Pancreas (tissue), 10 donors: Measurements from ENCODE around the gene MACROD2. TPM values are rescaled to one million over a fixed set of nuclear protein-coding genes. Genes with fewer than 3 reads are reported as not detected.
A peak's percentile ranks its signal among the peaks of the same experiment; 100 is the strongest.

Experiments used
- ATAC-seq, 4 donors: fragments of 200-7000 bp; cut with Tn5 transposase; one replicate each; pipeline versions ENCODE4 v1.8.0 to v1.9.1; 2020; ENCODE audit warnings: mild to moderate bottlenecking in 4 of 4, moderate library complexity in 4 of 4
- DNase-seq, 6 donors: peaks; one replicate each; pipeline ENCODE4 v3.0.0-alpha.2; 2020
- FAIRE-seq: peaks from 2 replicates; lab custom pipeline; 2012; peaks lifted over from hg19 to GRCh38; lab: Jason Lieb, UNC
- H3K27ac ChIP-seq, 4 donors: fragments of 200-600 bp; sonication (generic); 1 replicate in 3 of 4; 2 replicates in 1 of 4; pipeline versions ENCODE4 v1.5.0 to v1.8.0; 2020
- H3K27me3 ChIP-seq, 4 donors: fragments of 200-600 bp; one replicate each; pipeline ENCODE4 v1.8.0; 2021
- H3K36me3 ChIP-seq, 3 donors: fragments of 200-600 bp; sonication (generic) in 1 of 3; one replicate each; pipeline versions ENCODE4 v1.5.0 to v1.8.0; 2020 to 2021
- H3K4me1 ChIP-seq, 3 donors: fragments of 200-600 bp; one replicate each; pipeline ENCODE4 v1.8.0; 2021
- H3K4me3 ChIP-seq, 4 donors: fragments of 200-600 bp; sonication (generic) in 2 of 4; one replicate each; pipeline versions ENCODE4 v1.5.0 to v1.8.0; 2020 to 2021
- H3K9me3 ChIP-seq, 4 donors: fragments of 200-600 bp; one replicate each; pipeline ENCODE4 v1.8.0; 2021
- WGBS, 2 donors: extraction: QIAGEN DNeasy Blood & Tissue Kit; methylation state at CpG; one replicate each; pipeline ENCODE4 v1.1.7; 2013; 5-methylcytosine and 5-hydroxymethylcytosine counted together
- intact Hi-C, 3 donors: fragments of 100-400 bp; cut with DNase I; formaldehyde crosslinking; loops; one replicate each; pipeline versions ENCODE4 v1.11.1 to v1.14.2; 2022
- polyA plus RNA-seq, 2 donors: library from polyadenylated mRNA; stranded (reverse); fragments of 200-250 nt; gene quantifications; one replicate each; pipeline ENCODE4 v1.2.3, GENCODE V29; 2013
- total RNA-seq, 6 donors: library from RNA; stranded (reverse); fragmentation: NEBNext Ultra II Directional in 4 of 6; extraction: Animal tissue kit (Norgen Biotek cat#: 25700) in 4 of 6; gene quantifications; one replicate each; pipeline versions ENCODE4 v1.2.1 to v1.2.4, GENCODE V29; 2021 to 2023
- TF ChIP-seq, protein P1 (sequence below), 4 donors: fragments of 200-600 bp; sonication (generic) in 3 of 4; IDR thresholded peaks; one replicate each; pipeline versions ENCODE4 v1.5.0 to v1.8.0; 2021; ENCODE audit warnings: antibody characterized with exemption in 4 of 4
- donor health status: healthy with polysubstance abuse.
- donor health status: DM: no; HTN: no; CAD: no; lungs with moderate emphysema.
- donor health status: DM: no; HTN: no; CAD: no.
- donor health status: control.
- donor health status: control.
- donor health status: Bipolar disorder and iron deficiency.
- donor health status: DM: yes; HTN: yes; CAD: no.
- donor health status: DM: no; HTN: no; CAD: no.
- donor health status: DM: no; HTN: no; CAD: no.
- donor health status: DM: yes; HTN: yes; CAD: no.

MACROD2 gene
- total and polyA plus RNA-seq, 8 donors: 1.7 to 4.9 (median 2.7) TPM

DNA sequence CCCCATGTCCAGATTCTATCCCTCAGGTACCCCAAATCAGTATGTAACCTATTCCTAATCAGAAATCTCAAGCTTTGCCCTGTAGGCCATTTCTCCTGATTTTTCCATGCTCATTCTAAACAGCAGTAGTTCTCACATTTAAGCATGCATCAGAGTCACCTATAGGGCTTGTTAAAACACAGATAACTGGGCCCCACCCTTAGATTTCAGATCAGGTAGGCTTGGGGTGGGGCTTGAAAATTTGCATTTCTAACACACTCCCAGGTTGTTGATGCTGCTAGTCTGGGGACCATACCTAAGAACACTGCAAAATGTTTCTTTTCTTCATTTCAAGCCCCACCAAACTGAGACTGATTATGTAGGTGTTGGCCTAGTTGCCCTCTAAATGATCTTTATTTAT is 963.3 kb downstream of the MACROD2 start:
- intact Hi-C loops: no loop called here
- ATAC-seq (no peak), FAIRE-seq (no peak)

DNA sequence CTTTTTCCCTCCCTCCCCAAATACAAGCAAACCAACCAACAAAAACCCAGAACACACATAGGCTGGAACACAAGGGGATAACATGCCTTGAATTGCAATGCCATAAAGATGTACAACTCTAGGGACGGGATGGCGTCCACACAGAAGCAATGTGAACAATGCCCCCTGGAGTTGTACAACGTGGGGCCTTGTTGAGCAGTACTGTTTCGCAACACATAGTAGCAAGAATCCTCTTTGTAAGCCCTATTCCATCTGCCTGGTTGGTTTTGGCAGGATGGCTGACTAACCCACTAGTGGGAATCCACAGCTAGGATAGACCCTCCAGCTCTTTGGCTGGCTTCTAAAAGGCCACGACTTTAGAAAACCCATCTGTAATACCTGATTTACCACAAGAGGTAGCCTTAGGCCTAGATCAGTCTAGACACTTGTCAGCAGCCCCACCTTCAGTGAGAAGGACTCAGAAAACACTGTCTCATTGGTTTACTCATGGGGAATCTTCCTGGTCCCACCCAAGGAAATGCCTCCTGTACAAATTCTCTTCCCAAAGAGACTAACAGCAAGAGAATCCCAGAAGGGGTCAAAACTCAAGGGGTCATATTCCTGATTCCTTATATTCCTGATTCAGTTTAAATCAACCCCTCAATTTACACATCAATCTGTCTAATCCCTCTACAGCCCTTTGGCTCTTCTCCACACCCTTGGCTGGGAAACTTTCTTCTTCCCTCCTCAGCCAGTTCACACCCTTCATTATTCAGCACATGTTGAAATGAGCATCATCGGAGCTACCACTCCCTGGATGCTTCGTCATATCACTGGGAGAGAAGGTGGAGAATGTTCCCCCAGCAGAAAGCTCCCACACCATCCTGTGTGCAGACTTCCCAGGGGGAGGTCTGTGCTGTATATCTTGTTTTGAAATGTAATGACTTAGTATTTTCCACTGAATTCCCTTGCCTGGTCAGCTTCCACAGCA is 964.5 kb downstream of the MACROD2 start:
- Histone ChIP-seq H3K4me1 (no peaks in the 10 kb centered on the region), H3K36me3 (no peaks in the 10 kb centered on the region), H3K4me3 (no peak overlapping the region), H3K9me3 (no peaks in the 10 kb centered on the region), H3K27ac (no peak overlapping the region), H3K27me3 (no peaks in the 10 kb centered on the region)
- intact Hi-C loops: no loop called here
- FAIRE-seq (no peak), ATAC-seq (peak in 1 of 4 donors; percentile 36), DNase-seq (no peak)
- WGBS, 2 donors: 92 to 95% methylated on average over 7 of the region's 7 CpGs
- TF ChIP-seq, protein P1, sequence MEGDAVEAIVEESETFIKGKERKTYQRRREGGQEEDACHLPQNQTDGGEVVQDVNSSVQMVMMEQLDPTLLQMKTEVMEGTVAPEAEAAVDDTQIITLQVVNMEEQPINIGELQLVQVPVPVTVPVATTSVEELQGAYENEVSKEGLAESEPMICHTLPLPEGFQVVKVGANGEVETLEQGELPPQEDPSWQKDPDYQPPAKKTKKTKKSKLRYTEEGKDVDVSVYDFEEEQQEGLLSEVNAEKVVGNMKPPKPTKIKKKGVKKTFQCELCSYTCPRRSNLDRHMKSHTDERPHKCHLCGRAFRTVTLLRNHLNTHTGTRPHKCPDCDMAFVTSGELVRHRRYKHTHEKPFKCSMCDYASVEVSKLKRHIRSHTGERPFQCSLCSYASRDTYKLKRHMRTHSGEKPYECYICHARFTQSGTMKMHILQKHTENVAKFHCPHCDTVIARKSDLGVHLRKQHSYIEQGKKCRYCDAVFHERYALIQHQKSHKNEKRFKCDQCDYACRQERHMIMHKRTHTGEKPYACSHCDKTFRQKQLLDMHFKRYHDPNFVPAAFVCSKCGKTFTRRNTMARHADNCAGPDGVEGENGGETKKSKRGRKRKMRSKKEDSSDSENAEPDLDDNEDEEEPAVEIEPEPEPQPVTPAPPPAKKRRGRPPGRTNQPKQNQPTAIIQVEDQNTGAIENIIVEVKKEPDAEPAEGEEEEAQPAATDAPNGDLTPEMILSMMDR (IDR thresholded peaks at IDR 0.05): no peak

More for the DNA sequence above, 963.3 kb downstream of the MACROD2 start:
- Histone ChIP-seq H3K9me3 (no peaks in the 10 kb centered on the region), H3K4me1 (no peaks in the 10 kb centered on the region), H3K36me3 (no peaks in the 10 kb centered on the region), H3K27me3 (no peaks in the 10 kb centered on the region), H3K27ac (no peak overlapping the region), H3K4me3 (no peak overlapping the region)
- TF ChIP-seq, protein P1 (IDR thresholded peaks at IDR 0.05): no peak
- DNase-seq: no peak

DNA sequence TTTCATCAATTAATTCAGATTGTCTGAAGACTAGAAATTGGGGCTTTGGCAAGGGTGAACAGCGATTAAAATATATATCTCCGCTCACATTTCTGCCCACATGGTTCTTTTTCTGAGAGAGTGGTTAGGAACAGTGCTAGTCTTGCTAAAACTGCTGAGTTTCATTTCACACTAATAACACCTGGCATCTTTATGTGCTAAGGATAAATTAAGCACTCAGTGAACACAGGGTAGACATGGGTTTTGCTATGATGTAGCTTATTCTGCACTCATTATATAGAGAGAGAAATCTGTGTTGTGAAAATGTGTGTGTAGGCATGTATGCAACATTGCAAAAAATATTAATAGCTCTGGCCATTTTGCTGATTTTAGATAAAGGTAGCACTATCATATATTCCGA is 965.5 kb downstream of the MACROD2 start:
- Histone ChIP-seq H3K9me3 (no peaks in the 10 kb centered on the region), H3K36me3 (no peaks in the 10 kb centered on the region), H3K27me3 (no peaks in the 10 kb centered on the region), H3K4me1 (no peaks in the 10 kb centered on the region), H3K4me3 (no peak overlapping the region), H3K27ac (no peak overlapping the region)
- no peak for FAIRE-seq
- 90 to 91% methylated on average over 3 of the region's 3 CpGs for WGBS, 2 donors
- intact Hi-C loops: no loop called here
- TF ChIP-seq, protein P1 (IDR thresholded peaks at IDR 0.05): no peak
- no peak for DNase-seq
- peak in 1 of 4 donors; percentile 29 for ATAC-seq

DNA sequence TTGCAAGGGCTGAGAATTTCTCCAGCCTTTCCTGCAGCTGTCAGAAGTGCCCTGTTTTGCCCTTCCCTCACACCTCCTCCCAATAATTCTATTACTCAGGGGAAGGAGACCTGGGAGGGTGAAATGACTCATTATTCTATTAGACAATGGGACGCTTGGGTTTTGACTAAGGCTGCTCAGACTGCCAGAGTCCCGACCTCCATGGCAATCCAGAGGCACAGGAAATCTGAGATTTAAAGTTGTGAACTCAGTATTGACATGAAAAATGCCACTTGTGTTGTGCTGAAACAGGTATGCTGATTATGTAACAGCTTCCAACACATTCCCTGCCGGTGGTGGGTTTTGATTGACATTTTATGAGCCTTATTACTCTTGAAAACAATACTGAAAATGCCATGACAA is 967.9 kb downstream of the MACROD2 start:
- 18 to 19% methylated on average over 3 of the region's 3 CpGs for WGBS, 2 donors
- DNase-seq (no peak), FAIRE-seq (no peak), ATAC-seq (peak in 3 of 4 donors; percentile 41 to 63 (median 51))
- intact Hi-C loops: no loop called here
- TF ChIP-seq, protein P1 (IDR thresholded peaks at IDR 0.05): no peak
- Histone ChIP-seq H3K4me3 (no peak overlapping the region), H3K27me3 (no peaks in the 10 kb centered on the region), H3K4me1 (no peaks in the 10 kb centered on the region), H3K36me3 (no peaks in the 10 kb centered on the region), H3K9me3 (no peaks in the 10 kb centered on the region), H3K27ac (no peak overlapping the region)

DNA sequence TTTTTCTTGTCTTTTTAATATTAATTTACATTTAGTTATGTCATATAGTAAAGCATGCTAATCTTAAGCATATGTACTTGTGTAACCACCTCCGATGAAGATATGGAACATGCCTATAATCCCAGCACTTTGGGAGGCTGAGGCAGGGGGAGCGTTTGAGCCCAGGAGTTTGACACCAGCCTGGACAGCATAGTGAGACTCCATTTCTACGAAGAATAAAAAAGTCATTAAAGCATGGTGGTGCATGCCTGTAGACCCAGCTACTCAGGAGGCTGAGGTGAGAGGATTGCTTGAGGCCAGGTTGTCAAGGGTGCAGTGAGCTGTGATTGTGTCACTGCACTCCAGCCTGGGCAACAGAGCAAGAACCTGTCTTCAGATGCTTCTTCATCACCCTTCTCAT is 970.9 kb downstream of the MACROD2 start:
- DNase-seq (no peak), ATAC-seq (no peak), FAIRE-seq (no peak)
- no peak overlapping the region for H3K4me3 ChIP-seq
- TF ChIP-seq, protein P1 (IDR thresholded peaks at IDR 0.05): no peak
- intact Hi-C loops: no loop called here
- H3K27ac ChIP-seq: no peak overlapping the region
- no peaks in the 10 kb centered on the region for H3K4me1 ChIP-seq
- no peaks in the 10 kb centered on the region for H3K36me3 ChIP-seq
- 92 to 96% methylated on average over 3 of the region's 3 CpGs for WGBS, 2 donors
- no peaks in the 10 kb centered on the region for H3K9me3 ChIP-seq
- H3K27me3 ChIP-seq: no peaks in the 10 kb centered on the region
